GM12864 (cell line): ENCODE measurements around the gene NRCAM.
A peak's percentile ranks its signal among the peaks of the same experiment; 100 is the strongest.

ENCODE experiments used
- DNase-seq: peaks from one replicate; pipeline ENCODE4 v3.0.0-alpha.2; 2011; ENCODE audit warnings: low read depth
- H3K4me3 ChIP-seq: 2 replicates; pipeline ENCODE4 v1.5.1; 2011; ENCODE audit warnings: mild to moderate bottlenecking, low read depth, low read length, control low read depth
- TF ChIP-seq, protein P1 (sequence below): IDR thresholded peaks from 2 replicates; pipeline ENCODE4 v1.5.1; 2011; ENCODE audit warnings: low read depth, mild to moderate bottlenecking, moderate library complexity, low read length, control low read depth, inconsistent platforms; ENCODE audit errors: missing control alignments

Gene NRCAM

GRCh38 chr7:108118959-108119358, 337.3 kb downstream of the NRCAM start:
- TF ChIP-seq, protein P1, sequence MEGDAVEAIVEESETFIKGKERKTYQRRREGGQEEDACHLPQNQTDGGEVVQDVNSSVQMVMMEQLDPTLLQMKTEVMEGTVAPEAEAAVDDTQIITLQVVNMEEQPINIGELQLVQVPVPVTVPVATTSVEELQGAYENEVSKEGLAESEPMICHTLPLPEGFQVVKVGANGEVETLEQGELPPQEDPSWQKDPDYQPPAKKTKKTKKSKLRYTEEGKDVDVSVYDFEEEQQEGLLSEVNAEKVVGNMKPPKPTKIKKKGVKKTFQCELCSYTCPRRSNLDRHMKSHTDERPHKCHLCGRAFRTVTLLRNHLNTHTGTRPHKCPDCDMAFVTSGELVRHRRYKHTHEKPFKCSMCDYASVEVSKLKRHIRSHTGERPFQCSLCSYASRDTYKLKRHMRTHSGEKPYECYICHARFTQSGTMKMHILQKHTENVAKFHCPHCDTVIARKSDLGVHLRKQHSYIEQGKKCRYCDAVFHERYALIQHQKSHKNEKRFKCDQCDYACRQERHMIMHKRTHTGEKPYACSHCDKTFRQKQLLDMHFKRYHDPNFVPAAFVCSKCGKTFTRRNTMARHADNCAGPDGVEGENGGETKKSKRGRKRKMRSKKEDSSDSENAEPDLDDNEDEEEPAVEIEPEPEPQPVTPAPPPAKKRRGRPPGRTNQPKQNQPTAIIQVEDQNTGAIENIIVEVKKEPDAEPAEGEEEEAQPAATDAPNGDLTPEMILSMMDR: no peak
- DNase-seq: no peak
- H3K4me3 ChIP-seq: no peak overlapping the region

DNA sequence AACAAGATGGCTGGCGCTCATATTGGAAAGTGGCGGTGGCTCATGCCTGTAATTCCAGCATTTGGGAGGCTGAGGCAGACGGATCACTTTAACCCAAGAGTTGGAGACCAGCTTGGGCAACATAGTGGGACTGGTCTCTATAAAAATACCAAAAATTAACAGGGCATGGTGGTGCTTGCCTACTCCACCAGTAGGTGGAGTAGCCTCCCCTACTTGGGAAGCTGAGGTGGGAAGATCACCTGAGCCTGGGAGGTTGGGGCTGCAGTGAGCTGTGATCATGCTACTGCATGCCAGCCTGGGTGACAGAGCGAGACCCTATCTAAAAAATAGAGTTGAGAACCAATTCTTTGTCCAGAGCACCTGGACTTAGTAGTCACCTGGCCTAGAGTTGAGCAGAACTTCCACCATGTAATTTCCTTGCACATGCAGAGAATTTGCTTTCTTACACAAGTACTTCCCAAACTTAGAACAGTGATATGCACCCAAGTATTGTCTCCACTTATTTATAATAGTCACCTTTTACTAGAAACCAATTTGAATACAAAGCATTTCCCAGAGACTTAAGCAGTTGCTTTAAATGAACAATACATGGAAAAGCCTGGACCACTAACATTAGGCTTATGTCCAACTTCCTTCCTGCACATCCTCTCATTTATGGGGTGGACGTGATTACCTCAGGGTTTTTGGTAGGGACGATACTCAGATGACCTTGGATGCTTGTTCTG, 342.0 kb downstream of the NRCAM start:
- no peak for DNase-seq
- TF ChIP-seq, protein P1: peak; percentile 80
- no peak overlapping the region for H3K4me3 ChIP-seq

- H3K4me3 ChIP-seq: no peak overlapping the region
- DNase-seq: no peak
- TF ChIP-seq, protein P1: no peak
Observed at GRCh38 chr7:108112683-108113082, 343.6 kb downstream of the NRCAM start.

GRCh38 chr7:108109221-108109908, 346.9 kb downstream of the NRCAM start:
- no peak overlapping the region for H3K4me3 ChIP-seq
- DNase-seq: no peak
- TF ChIP-seq, protein P1: peak; percentile 37

- no peak for DNase-seq
- TF ChIP-seq, protein P1: no peak
- no peak overlapping the region for H3K4me3 ChIP-seq
Observed at GRCh38 chr7:108108131-108108530, 348.1 kb downstream of the NRCAM start.

DNA sequence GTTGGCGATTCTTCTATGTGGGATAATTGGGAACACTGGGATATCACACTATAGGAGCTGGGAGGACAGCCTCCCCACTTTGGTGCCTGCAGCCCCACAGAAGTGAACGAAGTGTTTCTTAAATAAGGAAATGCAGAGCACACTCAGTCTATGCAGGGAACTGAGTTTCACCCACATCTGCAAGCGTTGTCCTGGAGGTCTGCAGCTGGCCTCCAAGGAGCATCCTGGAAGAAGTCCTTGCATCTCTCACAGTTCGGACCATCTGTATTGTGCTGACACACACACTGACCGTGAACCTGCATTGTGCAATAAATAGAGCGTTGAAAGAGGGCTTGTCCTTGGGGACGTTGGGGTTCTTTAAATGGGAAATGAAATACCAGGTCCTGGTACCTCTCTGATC, 351.9 kb downstream of the NRCAM start:
- DNase-seq: no peak
- TF ChIP-seq, protein P1: no peak

More for the DNA sequence above, 351.9 kb downstream of the NRCAM start:
- no peak overlapping the region for H3K4me3 ChIP-seq
